Measurements from ENCODE around the gene FERMT1. TPM values are rescaled to one million over a fixed set of nuclear protein-coding genes. Genes with fewer than 3 reads are reported as not detected.
"Not testable (repeated sequence)": the region's sequence is repeated elsewhere in the genome, so short reads cannot be mapped to it uniquely, and the experiment has no call there.

Gene FERMT1
- polyA plus RNA-seq, 12 donors, result 0.21 to 12.5 (median 0.53) TPM; not detected in 1

GRCh38 chr20:6040540-6040939 lies 82.3 kb downstream of the FERMT1 start:
- DNase-seq, result no peak

GRCh38 chr20:6039766-6040165 lies 83.1 kb downstream of the FERMT1 start:
- no peak for DNase-seq

GRCh38 chr20:6038256-6038655 lies 84.6 kb downstream of the FERMT1 start:
- no peak for DNase-seq

- DNase-seq, result no peak
These were observed 85.7 kb downstream of the FERMT1 start for GRCh38 chr20:6037082-6037481.

- no peak for DNase-seq
These were observed 86.6 kb downstream of the FERMT1 start for GRCh38 chr20:6036213-6036612.

GRCh38 chr20:6034134-6034969 lies 88.5 kb downstream of the FERMT1 start:
- DNase-seq, result no peak

GRCh38 chr20:6032907-6033306 lies 89.9 kb downstream of the FERMT1 start:
- DNase-seq, result not testable (repeated sequence)

GRCh38 chr20:6030453-6031080 lies 92.3 kb downstream of the FERMT1 start:
- DNase-seq, result no peak

GRCh38 chr20:6029538-6029937 lies 93.3 kb downstream of the FERMT1 start:
- no peak for DNase-seq

- DNase-seq, result no peak
These were observed 94.0 kb downstream of the FERMT1 start for GRCh38 chr20:6028818-6029217.

- no peak for DNase-seq
These were observed 96.8 kb downstream of the FERMT1 start for GRCh38 chr20:6026051-6026450.

Other genes with a start within 250 kb of the FERMT1 start
- 1 to 10 TPM in 1 of 12 donors, under 1 TPM in 9, not detected in 2; 0.12 to 10.0 (median 0.30) TPM for gene CHGB, start 211.5 kb downstream of the FERMT1 start, polyA plus RNA-seq (ENCODE audit: insufficient read length in 12 of 12)
- gene TRMT6, start 172.5 kb downstream of the FERMT1 start, polyA plus RNA-seq (ENCODE audit: insufficient read length in 12 of 12), result 10 to 100 TPM in 10 of 12 donors, 1 to 10 TPM in 1, not detected in 1; 9.0 to 16.8 (median 12.0) TPM
- gene MCM8, start 172.4 kb downstream of the FERMT1 start, polyA plus RNA-seq (ENCODE audit: insufficient read length in 12 of 12), result 10 to 100 TPM in 6 of 12 donors, 1 to 10 TPM in 5, not detected in 1; 6.2 to 14.0 (median 10.0) TPM
- 10 to 100 TPM in 11 of 12 donors, not detected in 1; 19.1 to 82.5 (median 65.7) TPM for gene CRLS1, start 116.9 kb downstream of the FERMT1 start, polyA plus RNA-seq (ENCODE audit: insufficient read length in 12 of 12)
- gene LRRN4, start 69.0 kb downstream of the FERMT1 start, polyA plus RNA-seq (ENCODE audit: insufficient read length in 12 of 12), result under 1 TPM in 10 of 12 donors, not detected in 2; 0.08 to 0.28 (median 0.20) TPM

All from muscle of arm (tissue), 12 donors.